SJSA1 (cell line): Measurements from ENCODE around the gene ZNF536. TPM values are rescaled to one million over a fixed set of nuclear protein-coding genes. Genes with fewer than 3 reads are reported as not detected.
A peak's percentile ranks its signal among the peaks of the same experiment; 100 is the strongest.

Source experiments
- DNase-seq, 2 experiments: peaks; one replicate each; pipeline ENCODE4 v3.0.0-alpha.2; 2015 to 2020; ENCODE audit warnings: low spot score in 2 of 2, low read depth in 1 of 2
- H3K27ac ChIP-seq: fragments of 250-450 bp; sonication (Bioruptor Pico); 2 replicates; pipeline ENCODE4 v1.5.1; 2020; ENCODE audit warnings: mild to moderate bottlenecking, moderate library complexity
- H3K27me3 ChIP-seq: fragments of 250-450 bp; sonication (Bioruptor Pico); replicated peaks from 2 replicates; pipeline ENCODE4 v1.5.1; 2020; ENCODE audit warnings: mild to moderate bottlenecking, moderate library complexity
- H3K36me3 ChIP-seq: fragments of 250-450 bp; sonication (Bioruptor Pico); 2 replicates; pipeline ENCODE4 v1.5.1; 2020; ENCODE audit warnings: mild to moderate bottlenecking
- H3K4me1 ChIP-seq: fragments of 250-450 bp; sonication (Bioruptor Pico); replicated peaks from 2 replicates; pipeline ENCODE4 v1.6.1; 2021; ENCODE audit warnings: mild to moderate bottlenecking
- H3K4me3 ChIP-seq: fragments of 250-450 bp; sonication (Bioruptor Pico); 2 replicates; pipeline ENCODE4 v1.5.1; 2020; ENCODE audit warnings: mild to moderate bottlenecking
- H3K9me3 ChIP-seq: fragments of 250-450 bp; sonication (Bioruptor Pico); replicated peaks from 2 replicates; pipeline ENCODE4 v1.5.1; 2020; ENCODE audit warnings: mild to moderate bottlenecking
- total RNA-seq: library from RNA; depleted of rRNA; stranded (reverse); fragments of >200 nt; shearing (Covaris generic); gene quantifications from 2 replicates; pipeline ENCODE4 v1.2.3, GENCODE V29; 2014

ZNF536 gene
- total RNA-seq, 1 experiment from 2014 or later, result 0.79 TPM

GRCh38 chr19:30363073-30363472, 9.1 kb upstream of the ZNF536 start:
- Histone ChIP-seq H3K27me3 (no peaks in the 10 kb centered on the region), H3K27ac (no peak overlapping the region), H3K4me3 (no peak overlapping the region), H3K9me3 (no peaks in the 10 kb centered on the region), H3K36me3 (no peaks in the 10 kb centered on the region), H3K4me1 (no peaks in the 10 kb centered on the region)
- no peak for DNase-seq

- Histone ChIP-seq H3K4me3 (no peak overlapping the region), H3K27me3 (no peaks in the 10 kb centered on the region; the same call in 1 of the 2 replicates), H3K36me3 (no peaks in the 10 kb centered on the region), H3K9me3 (no peaks in the 10 kb centered on the region), H3K27ac (no peak overlapping the region), H3K4me1 (no peaks in the 10 kb centered on the region)
- no peak for DNase-seq
These were observed 7.1 kb upstream of the ZNF536 start for GRCh38 chr19:30364866-30365800.

- no peak for DNase-seq
- Histone ChIP-seq H3K27me3 (no peaks in the 10 kb centered on the region; the same call in 1 of the 2 replicates), H3K36me3 (no peaks in the 10 kb centered on the region), H3K4me3 (no peak overlapping the region), H3K27ac (no peak overlapping the region), H3K4me1 (no peaks in the 10 kb centered on the region), H3K9me3 (no peaks in the 10 kb centered on the region)
These were observed 5.9 kb upstream of the ZNF536 start for GRCh38 chr19:30366282-30366681.

- Histone ChIP-seq H3K27me3 (no peaks in the 10 kb centered on the region; the same call in 1 of the 2 replicates), H3K27ac (no peak overlapping the region), H3K4me1 (no peaks in the 10 kb centered on the region), H3K4me3 (no peak overlapping the region), H3K9me3 (no peaks in the 10 kb centered on the region), H3K36me3 (no peaks in the 10 kb centered on the region)
- no peak for DNase-seq
These were observed 5.2 kb upstream of the ZNF536 start for GRCh38 chr19:30367006-30367405.

GRCh38 chr19:30367421-30367820, 4.8 kb upstream of the ZNF536 start:
- H3K36me3 ChIP-seq, result no peaks in the 10 kb centered on the region
- DNase-seq, result no peak
- H3K27me3 ChIP-seq, result no peaks in the 10 kb centered on the region; the same call in 1 of the 2 replicates
- H3K4me3 ChIP-seq, result no peak overlapping the region
- no peaks in the 10 kb centered on the region for H3K4me1 ChIP-seq
- no peak overlapping the region for H3K27ac ChIP-seq
- no peaks in the 10 kb centered on the region for H3K9me3 ChIP-seq

- Histone ChIP-seq H3K27ac (no peak overlapping the region), H3K27me3 (peaks cover 8% of the 10 kb centered on the region; the same call in 1 of the 2 replicates), H3K4me1 (peaks cover 3% of the 10 kb centered on the region; the same call in 1 of the 2 replicates), H3K9me3 (no peaks in the 10 kb centered on the region), H3K36me3 (no peaks in the 10 kb centered on the region), H3K4me3 (no peak overlapping the region)
- no peak for DNase-seq
These were observed 2.4 kb upstream of the ZNF536 start for GRCh38 chr19:30369833-30370232.

GRCh38 chr19:30371161-30371836, 885 bp upstream of the ZNF536 start:
- H3K27ac ChIP-seq, result no peak overlapping the region
- H3K27me3 ChIP-seq, result peaks cover 17% of the 10 kb centered on the region

GRCh38 chr19:30373593-30373992, 1.4 kb downstream of the ZNF536 start:
- Histone ChIP-seq H3K4me3 (no peak overlapping the region), H3K36me3 (no peaks in the 10 kb centered on the region), H3K27me3 (peaks cover 17% of the 10 kb centered on the region), H3K9me3 (no peaks in the 10 kb centered on the region), H3K4me1 (peaks cover 4% of the 10 kb centered on the region; the same call in 1 of the 2 replicates), H3K27ac (no peak overlapping the region)
- no peak for DNase-seq

More at GRCh38 chr19:30371161-30371836, 885 bp upstream of the ZNF536 start:
- Histone ChIP-seq H3K4me3 (no peak overlapping the region), H3K36me3 (no peaks in the 10 kb centered on the region), H3K4me1 (peaks cover 4% of the 10 kb centered on the region; the same call in 1 of the 2 replicates), H3K9me3 (no peaks in the 10 kb centered on the region)
- no peak for DNase-seq

GRCh38 chr19:30374539-30374864, 2.3 kb downstream of the ZNF536 start:
- Histone ChIP-seq H3K9me3 (no peaks in the 10 kb centered on the region), H3K4me3 (peak overlapping the region; percentile 37), H3K27ac (no peak overlapping the region), H3K27me3 (peaks cover 17% of the 10 kb centered on the region), H3K36me3 (no peaks in the 10 kb centered on the region), H3K4me1 (peaks cover 4% of the 10 kb centered on the region; the same call in 1 of the 2 replicates)
- DNase-seq, result no peak

GRCh38 chr19:30374865-30375552, 2.8 kb downstream of the ZNF536 start:
- peak in 1 of 2 experiments; percentile 23 for DNase-seq
- H3K4me3 ChIP-seq, result peak overlapping the region; percentile 37
- H3K36me3 ChIP-seq, result no peaks in the 10 kb centered on the region
- peaks cover 4% of the 10 kb centered on the region; the same call in 1 of the 2 replicates for H3K4me1 ChIP-seq
- no peak overlapping the region for H3K27ac ChIP-seq
- no peaks in the 10 kb centered on the region for H3K9me3 ChIP-seq
- peaks cover 17% of the 10 kb centered on the region for H3K27me3 ChIP-seq

GRCh38 chr19:30375553-30376031, 3.4 kb downstream of the ZNF536 start:
- H3K27me3 ChIP-seq, result peaks cover 17% of the 10 kb centered on the region
- H3K9me3 ChIP-seq, result no peaks in the 10 kb centered on the region
- H3K36me3 ChIP-seq, result no peaks in the 10 kb centered on the region
- no peak overlapping the region for H3K4me3 ChIP-seq
- DNase-seq, result no peak
- H3K27ac ChIP-seq, result no peak overlapping the region
- peaks cover 4% of the 10 kb centered on the region; the same call in 1 of the 2 replicates for H3K4me1 ChIP-seq

- no peaks in the 10 kb centered on the region for H3K9me3 ChIP-seq
- H3K36me3 ChIP-seq, result no peaks in the 10 kb centered on the region
- H3K27me3 ChIP-seq, result peaks cover 17% of the 10 kb centered on the region
- H3K4me3 ChIP-seq, result no peak overlapping the region
- H3K27ac ChIP-seq, result no peak overlapping the region
- H3K4me1 ChIP-seq, result peaks cover 4% of the 10 kb centered on the region; the same call in 1 of the 2 replicates
- no peak for DNase-seq
These were observed 4.1 kb downstream of the ZNF536 start for GRCh38 chr19:30376272-30376671.

- H3K9me3 ChIP-seq, result no peaks in the 10 kb centered on the region
- H3K4me1 ChIP-seq, result peaks cover 4% of the 10 kb centered on the region; the same call in 1 of the 2 replicates
- H3K4me3 ChIP-seq, result no peak overlapping the region
- peaks cover 17% of the 10 kb centered on the region for H3K27me3 ChIP-seq
- no peak overlapping the region for H3K27ac ChIP-seq
- no peaks in the 10 kb centered on the region for H3K36me3 ChIP-seq
- no peak for DNase-seq
These were observed 4.7 kb downstream of the ZNF536 start for GRCh38 chr19:30376826-30377425.
